IMR-90 (cell line): ENCODE data around the gene NOTCH3. TPM values are rescaled to one million over a fixed set of nuclear protein-coding genes. Genes with fewer than 3 reads are reported as not detected.

Experiments
- ATAC-seq: fragments of 200-7000 bp; cut with Tn5 transposase; 2 replicates; pipeline ENCODE4 v1.9.1; 2020; ENCODE audit warnings: low read depth, mild to moderate bottlenecking, moderate library complexity
- BruUV-seq: library from RNA; stranded (reverse); fragments of 400-500 nt; replicated peaks from 2 replicates; lab custom pipeline; 2021; lab: Mats Ljungman, UMichigan
- CTCF ChIA-PET: fragments of 300-600 bp; formaldehyde crosslinking; extraction: SDS; loops from one replicate; lab custom pipeline; 2021; ENCODE audit warnings: antibody characterized with exemption; lab: Yijun Ruan, JAX
- POLR2A ChIA-PET: fragments of 300-600 bp; sonication (Branson Sonifier 250); formaldehyde crosslinking; loops from one replicate; lab custom pipeline; 2022; ENCODE audit warnings: antibody characterized with exemption; ENCODE audit not compliant: unreplicated experiment; lab: Charles Lee
- DNase-seq: peaks from one replicate; pipeline ENCODE4 v3.0.0; 2013
- H2AFZ ChIP-seq: replicated peaks from 2 replicates; pipeline ENCODE3; 2013; ENCODE audit warnings: low read length, mild to moderate bottlenecking; ENCODE audit not compliant: poor library complexity
- H2AK5ac ChIP-seq: 2 replicates; pipeline ENCODE4 v1.6.1; 2013; ENCODE audit warnings: low read depth, low read length, inconsistent platforms
- H2AK9ac ChIP-seq: replicated peaks from 2 replicates; pipeline ENCODE3; 2013; ENCODE audit warnings: mild to moderate bottlenecking, low read depth, low read length, moderate library complexity; ENCODE audit not compliant: poor library complexity
- H2BK120ac ChIP-seq: 2 replicates; pipeline ENCODE4 v1.6.1; 2013; ENCODE audit warnings: low read depth, low read length, inconsistent platforms
- H2BK15ac ChIP-seq: 3 replicates; pipeline ENCODE4 v1.6.1; 2013; ENCODE audit warnings: low read depth, low read length, inconsistent platforms
- H2BK20ac ChIP-seq: 2 replicates; pipeline ENCODE4 v1.6.1; 2013; ENCODE audit warnings: low read depth, mild to moderate bottlenecking, inconsistent platforms, low read length, moderate library complexity
- H2BK5ac ChIP-seq: 2 replicates; pipeline ENCODE4 v1.6.1; 2013; ENCODE audit warnings: mild to moderate bottlenecking, low read depth, low read length, inconsistent platforms; ENCODE audit not compliant: poor library complexity, severe bottlenecking
- H3K14ac ChIP-seq: replicated peaks from 2 replicates; pipeline ENCODE4 v1.6.1; 2013; ENCODE audit warnings: low read depth, low read length, inconsistent platforms
- H3K18ac ChIP-seq: 2 replicates; pipeline ENCODE4 v1.6.1; 2013; ENCODE audit warnings: low read depth, low read length, control low read depth
- H3K23ac ChIP-seq: 2 replicates; pipeline ENCODE4 v1.6.1; 2013; ENCODE audit warnings: low read depth, low read length, inconsistent platforms
- H3K27ac ChIP-seq: 2 replicates; pipeline ENCODE4 v1.5.1; 2013; ENCODE audit warnings: mild to moderate bottlenecking, control low read depth, low read length; ENCODE audit not compliant: insufficient read depth
- H3K27me3 ChIP-seq: 2 replicates; pipeline ENCODE4 v1.6.1; 2013; ENCODE audit warnings: low read length; ENCODE audit not compliant: control insufficient read depth, insufficient read depth
- H3K36me3 ChIP-seq: 2 replicates; pipeline ENCODE4 v1.6.1; 2013; ENCODE audit warnings: low read length, mixed read lengths; ENCODE audit not compliant: control insufficient read depth, insufficient read depth
- H3K4ac ChIP-seq: 2 replicates; pipeline ENCODE4 v1.6.1; 2013; ENCODE audit warnings: low read depth, low read length, inconsistent platforms
- H3K4me1 ChIP-seq: 2 replicates; pipeline ENCODE4 v1.6.1; 2013; ENCODE audit warnings: low read length, mixed read lengths; ENCODE audit not compliant: control insufficient read depth, insufficient read depth
- H3K4me2 ChIP-seq: 2 replicates; pipeline ENCODE4 v1.6.1; 2013; ENCODE audit warnings: low read depth, mild to moderate bottlenecking, control low read depth, low read length, moderate library complexity
- H3K4me3 ChIP-seq: 2 replicates; pipeline ENCODE4 v1.5.1; 2013; ENCODE audit warnings: low read depth, mild to moderate bottlenecking, control low read depth, low read length, moderate library complexity; ENCODE audit not compliant: insufficient read depth
- H3K56ac ChIP-seq: 2 replicates; pipeline ENCODE4 v1.6.1; 2013; ENCODE audit warnings: low read length, inconsistent platforms; ENCODE audit not compliant: insufficient read depth; ENCODE audit errors: extremely low read depth
- H3K79me1 ChIP-seq, 2 experiments: 2 replicates each; pipeline ENCODE4 v1.6.1; 2013; ENCODE audit warnings: low read length in 2 of 2, inconsistent platforms in 1 of 2, low read depth in 1 of 2
- H3K9ac ChIP-seq: 2 replicates; pipeline ENCODE4 v1.6.1; 2013; ENCODE audit warnings: low read depth, low read length, control low read depth
- H3K9me1 ChIP-seq: 2 replicates; pipeline ENCODE4 v1.6.1; 2013; ENCODE audit warnings: low read length, inconsistent platforms; ENCODE audit not compliant: insufficient read depth
- H3K9me3 ChIP-seq: 2 replicates; pipeline ENCODE4 v1.6.1; 2013; ENCODE audit warnings: low read length; ENCODE audit not compliant: control insufficient read depth, insufficient read depth
- H4K20me1 ChIP-seq: 2 replicates; pipeline ENCODE4 v1.6.1; 2013; ENCODE audit warnings: low read length, inconsistent platforms; ENCODE audit not compliant: insufficient read depth
- H4K5ac ChIP-seq: 2 replicates; pipeline ENCODE4 v1.6.1; 2013; ENCODE audit warnings: mild to moderate bottlenecking, low read depth, low read length, control low read depth
- H4K8ac ChIP-seq, 2 experiments: 2 replicates each; pipeline ENCODE4 v1.6.1; 2013; ENCODE audit warnings: low read depth in 2 of 2, low read length in 2 of 2, control low read depth in 1 of 2, inconsistent platforms in 1 of 2
- H4K91ac ChIP-seq: 2 replicates; pipeline ENCODE4 v1.6.1; 2013; ENCODE audit warnings: low read depth, low read length, inconsistent platforms; ENCODE audit not compliant: insufficient read depth
- BHLHE40 ChIP-seq: fragments of 150-350 bp; IDR thresholded peaks from 2 replicates; pipeline ENCODE4 v1.6.1; 2016; ENCODE audit warnings: mild to moderate bottlenecking, low read depth, low read length
- CEBPB ChIP-seq: IDR thresholded peaks from 2 replicates; pipeline ENCODE4 v1.6.1; 2012; ENCODE audit warnings: low read depth, low read length, improper control_type of control experiment
- CHD1 ChIP-seq: IDR thresholded peaks from 2 replicates; pipeline ENCODE4 v1.6.1; 2012; ENCODE audit warnings: low read depth, low read length, improper control_type of control experiment
- FOS ChIP-seq: fragments of 150-350 bp; IDR thresholded peaks from 2 replicates; pipeline ENCODE4 v1.6.1; 2016; ENCODE audit warnings: low read depth, low read length
- MAFK ChIP-seq: IDR thresholded peaks from 2 replicates; pipeline ENCODE4 v1.6.1; 2012; ENCODE audit warnings: low read depth, low read length, improper control_type of control experiment
- MAZ ChIP-seq: IDR thresholded peaks from 2 replicates; pipeline ENCODE4 v1.6.1; 2012; ENCODE audit warnings: low read depth, mild to moderate bottlenecking, low read length, improper control_type of control experiment, moderate library complexity, borderline replicate concordance
- MXI1 ChIP-seq: IDR thresholded peaks from 2 replicates; pipeline ENCODE4 v1.6.1; 2012; ENCODE audit warnings: low read depth, mild to moderate bottlenecking, low read length, moderate library complexity, borderline replicate concordance
- NFE2L2 ChIP-seq: fragments of 150-350 bp; IDR thresholded peaks from 2 replicates; pipeline ENCODE4 v1.6.1; 2016; ENCODE audit warnings: low read depth, mild to moderate bottlenecking, low read length
- POLR2A ChIP-seq: IDR thresholded peaks from 2 replicates; pipeline ENCODE4 v1.6.1; 2012; ENCODE audit warnings: mild to moderate bottlenecking, low read depth, low read length
- RAD21 ChIP-seq: IDR thresholded peaks from 2 replicates; pipeline ENCODE4 v1.6.1; 2012; ENCODE audit warnings: low read length, improper control_type of control experiment
- RCOR1 ChIP-seq: IDR thresholded peaks from 2 replicates; pipeline ENCODE4 v1.6.1; 2012; ENCODE audit warnings: mild to moderate bottlenecking, low read length, improper control_type of control experiment; ENCODE audit not compliant: insufficient replicate concordance
- RFX5 ChIP-seq: IDR thresholded peaks from 2 replicates; pipeline ENCODE4 v1.8.0; 2012; ENCODE audit warnings: low read depth, mild to moderate bottlenecking, low read length, moderate library complexity
- SMC3 ChIP-seq: fragments of 150-350 bp; IDR thresholded peaks from 2 replicates; pipeline ENCODE4 v1.6.1; 2016; ENCODE audit warnings: low read depth, mild to moderate bottlenecking, antibody characterized with exemption, low read length, moderate library complexity
- WGBS, 2 experiments: methylation state at CpG; one replicate each; pipeline versions ENCODE4 v1.1.5 to v1.1.7; 2013; ENCODE audit warnings: missing lambda C conversion rate in 2 of 2; ENCODE audit not compliant: insufficient read length in 1 of 2; ENCODE audit errors: extremely low coverage in 2 of 2; 5-methylcytosine and 5-hydroxymethylcytosine counted together
- dilution Hi-C: fragments of 300-500 bp; cut with HindIII; formaldehyde crosslinking; loops from one replicate; pipeline ENCODE4 v1.14.3; 2018; ENCODE audit warnings: low sequenced_read_pairs; ENCODE audit not compliant: unreplicated experiment
- in situ Hi-C: fragments of 300-500 bp; cut with MboI; formaldehyde crosslinking; loops from 3 replicates; pipeline ENCODE4 v1.14.3; 2019; ENCODE audit warnings: low sequenced_read_pairs, inconsistent platforms, mixed read lengths
- intact Hi-C: fragments of 100-400 bp; cut with micrococcal nuclease; formaldehyde crosslinking; loops from 2 replicates; pipeline ENCODE4 v1.10.0; 2022
- polyA plus RNA-seq, 3 experiments: library from polyadenylated mRNA; depleted of rRNA; stranded (reverse); fragments of >200 nt; gene quantifications; 2 replicates each; pipeline ENCODE4 v1.2.3, GENCODE V29; 2012; ENCODE audit warnings: low replicate concordance in 1 of 3
- total RNA-seq: library from RNA; depleted of rRNA; stranded (reverse); fragments of >200 nt; gene quantifications from 2 replicates; pipeline ENCODE4 v1.2.3, GENCODE V29; 2012
- TF ChIP-seq, protein P1 (sequence below): fragments of 150-350 bp; IDR thresholded peaks from 2 replicates; pipeline ENCODE4 v1.6.1; 2017; ENCODE audit warnings: mild to moderate bottlenecking, antibody characterized with exemption, low read length, low read depth
- TF ChIP-seq, protein P2 (sequence below): conservative IDR thresholded peaks from 2 replicates; pipeline ENCODE4 v1.5.1; 2012; ENCODE audit warnings: mild to moderate bottlenecking, low read depth, low read length, improper control_type of control experiment

The NOTCH3 gene
- total and polyA plus RNA-seq, 2 of the 4 experiments (the other 2 are of a cell fraction): 5.9 to 25.1 TPM

DNA sequence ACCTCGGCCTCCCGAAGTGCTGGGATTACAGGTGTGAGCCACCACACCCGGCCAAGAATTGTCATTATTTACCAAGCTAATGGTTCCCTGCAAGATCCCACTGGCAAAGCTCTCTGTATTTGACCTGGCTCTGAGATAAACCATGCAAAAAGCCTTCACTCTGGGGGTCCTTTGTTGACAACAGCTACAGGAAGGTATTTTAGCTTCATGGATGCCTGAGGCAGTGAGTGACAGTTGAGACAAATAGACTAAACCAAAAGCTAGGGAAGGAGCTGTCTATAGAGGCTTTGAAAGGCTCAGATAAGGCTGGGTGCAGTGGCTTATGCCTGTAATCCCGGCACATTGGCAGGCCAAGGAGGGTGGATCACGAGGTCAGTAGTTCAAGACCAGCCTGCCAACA lies 45.5 kb downstream of the NOTCH3 start:
- POLR2A ChIA-PET: no interaction called here
- no peak overlapping the region for H3K9ac ChIP-seq
- no peak overlapping the region for H3K56ac ChIP-seq
- BruUV-seq: no TSS peak
- H4K5ac ChIP-seq: no peak overlapping the region
- no peaks in the 10 kb centered on the region for H4K20me1 ChIP-seq
- H3K79me1 ChIP-seq: no peaks in the 10 kb centered on the region
- H3K4me2 ChIP-seq: no peak overlapping the region
- no peak for TF ChIP-seq CHD1
- TF ChIP-seq POLR2A: no peak
- TF ChIP-seq BHLHE40: no peak
- TF ChIP-seq SMC3: no peak
- no peak for TF ChIP-seq MXI1
- TF ChIP-seq, protein P1, sequence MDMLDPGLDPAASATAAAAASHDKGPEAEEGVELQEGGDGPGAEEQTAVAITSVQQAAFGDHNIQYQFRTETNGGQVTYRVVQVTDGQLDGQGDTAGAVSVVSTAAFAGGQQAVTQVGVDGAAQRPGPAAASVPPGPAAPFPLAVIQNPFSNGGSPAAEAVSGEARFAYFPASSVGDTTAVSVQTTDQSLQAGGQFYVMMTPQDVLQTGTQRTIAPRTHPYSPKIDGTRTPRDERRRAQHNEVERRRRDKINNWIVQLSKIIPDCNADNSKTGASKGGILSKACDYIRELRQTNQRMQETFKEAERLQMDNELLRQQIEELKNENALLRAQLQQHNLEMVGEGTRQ: no peak
- TF ChIP-seq RAD21: no peak
- no peak for TF ChIP-seq RCOR1
- no peak for TF ChIP-seq CEBPB
- no peak for TF ChIP-seq MAFK
- no peak for TF ChIP-seq NFE2L2
- TF ChIP-seq, protein P2, sequence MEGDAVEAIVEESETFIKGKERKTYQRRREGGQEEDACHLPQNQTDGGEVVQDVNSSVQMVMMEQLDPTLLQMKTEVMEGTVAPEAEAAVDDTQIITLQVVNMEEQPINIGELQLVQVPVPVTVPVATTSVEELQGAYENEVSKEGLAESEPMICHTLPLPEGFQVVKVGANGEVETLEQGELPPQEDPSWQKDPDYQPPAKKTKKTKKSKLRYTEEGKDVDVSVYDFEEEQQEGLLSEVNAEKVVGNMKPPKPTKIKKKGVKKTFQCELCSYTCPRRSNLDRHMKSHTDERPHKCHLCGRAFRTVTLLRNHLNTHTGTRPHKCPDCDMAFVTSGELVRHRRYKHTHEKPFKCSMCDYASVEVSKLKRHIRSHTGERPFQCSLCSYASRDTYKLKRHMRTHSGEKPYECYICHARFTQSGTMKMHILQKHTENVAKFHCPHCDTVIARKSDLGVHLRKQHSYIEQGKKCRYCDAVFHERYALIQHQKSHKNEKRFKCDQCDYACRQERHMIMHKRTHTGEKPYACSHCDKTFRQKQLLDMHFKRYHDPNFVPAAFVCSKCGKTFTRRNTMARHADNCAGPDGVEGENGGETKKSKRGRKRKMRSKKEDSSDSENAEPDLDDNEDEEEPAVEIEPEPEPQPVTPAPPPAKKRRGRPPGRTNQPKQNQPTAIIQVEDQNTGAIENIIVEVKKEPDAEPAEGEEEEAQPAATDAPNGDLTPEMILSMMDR: no peak
- no peak for TF ChIP-seq MAZ
- no peak for TF ChIP-seq RFX5
- TF ChIP-seq FOS: no peak
- in situ Hi-C loops: no loop called here
- H3K9me1 ChIP-seq: peaks cover 4% of the 10 kb centered on the region
- 100% methylated on average over 2 of the region's 5 CpGs; no CpG with 5 or more reads in 1 of the 2 experiments for WGBS, 2 experiments
- no peak overlapping the region for H3K4me3 ChIP-seq
- H3K4ac ChIP-seq: no peak overlapping the region
- no peak overlapping the region for H3K18ac ChIP-seq
- peaks cover 19% of the 10 kb centered on the region for H3K9me3 ChIP-seq
- H4K8ac ChIP-seq: no peak overlapping the region
- H2BK120ac ChIP-seq: no peak overlapping the region
- H4K91ac ChIP-seq: no peak overlapping the region
- H2AK9ac ChIP-seq: no peak overlapping the region
- no peak overlapping the region for H2AFZ ChIP-seq
- no peak overlapping the region for H2AK5ac ChIP-seq
- CTCF ChIA-PET: interaction anchor here (1.4 kb wide), 1 partner anchor 27 kb away, joined by 3 read pairs; no protein-coding TSS in a partner anchor
- H3K14ac ChIP-seq: no peak overlapping the region
- H2BK15ac ChIP-seq: no peak overlapping the region
- H2BK20ac ChIP-seq: no peak overlapping the region
- DNase-seq (no peak), ATAC-seq (no peak)
- no peaks in the 10 kb centered on the region for H3K4me1 ChIP-seq
- dilution Hi-C loops: no loop called here
- H3K23ac ChIP-seq: no peak overlapping the region
- no peak overlapping the region for H2BK5ac ChIP-seq
- peaks cover 6% of the 10 kb centered on the region; the same call in 1 of the 2 replicates for H3K27me3 ChIP-seq
- intact Hi-C loops: no loop called here
- H3K27ac ChIP-seq: no peak overlapping the region
- H3K36me3 ChIP-seq: peaks cover 6% of the 10 kb centered on the region
